HG02943 (cell line): ENCODE measurements around the gene PPP5C.
"Not testable (repeated sequence)": the region's sequence is repeated elsewhere in the genome, so short reads cannot be mapped to it uniquely, and the experiment has no call there.

Source experiments
- ATAC-seq: cut with Tn5 transposase; IDR thresholded peaks from one replicate; pipeline ENCODE4 v1.9.1; 2021; ENCODE audit warnings: mild to moderate bottlenecking, low read depth, moderate library complexity; ENCODE audit not compliant: unreplicated experiment

The PPP5C gene

DNA sequence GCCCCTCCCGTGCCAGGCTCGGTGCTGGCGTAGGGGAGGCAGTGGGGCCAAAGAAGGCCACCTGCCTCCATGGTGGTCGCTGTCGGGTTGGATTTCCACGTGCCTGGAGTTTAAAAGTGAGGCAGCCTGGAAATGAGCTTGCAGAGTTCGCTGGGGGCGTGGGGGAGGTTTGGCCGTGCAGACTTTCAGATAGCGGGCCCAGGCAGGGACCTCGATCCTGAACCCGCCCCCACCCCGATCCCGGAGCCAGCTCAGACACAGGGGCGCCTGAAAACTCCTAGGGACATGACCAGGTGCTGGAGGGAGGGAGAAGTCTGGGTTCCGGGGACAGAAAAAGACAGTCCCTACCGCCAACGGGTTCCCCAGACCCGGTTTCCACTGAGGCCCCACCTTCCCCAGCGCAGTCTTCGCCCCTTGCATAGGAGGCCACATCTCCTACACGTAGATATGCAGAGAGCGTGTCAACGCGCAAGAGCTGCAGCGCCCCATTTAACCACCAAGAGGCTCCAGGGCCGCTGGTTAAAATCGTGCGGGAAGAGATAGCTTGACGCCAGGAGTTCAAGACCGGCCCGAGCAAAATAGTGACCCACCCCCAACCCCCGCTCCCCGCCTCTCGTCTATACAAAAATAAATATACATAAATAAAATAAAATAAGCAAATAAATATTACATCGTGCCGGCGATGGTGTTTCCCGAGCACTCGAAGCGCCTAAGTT lies 58.0 kb downstream of the PPP5C start:
- no peak for ATAC-seq

DNA sequence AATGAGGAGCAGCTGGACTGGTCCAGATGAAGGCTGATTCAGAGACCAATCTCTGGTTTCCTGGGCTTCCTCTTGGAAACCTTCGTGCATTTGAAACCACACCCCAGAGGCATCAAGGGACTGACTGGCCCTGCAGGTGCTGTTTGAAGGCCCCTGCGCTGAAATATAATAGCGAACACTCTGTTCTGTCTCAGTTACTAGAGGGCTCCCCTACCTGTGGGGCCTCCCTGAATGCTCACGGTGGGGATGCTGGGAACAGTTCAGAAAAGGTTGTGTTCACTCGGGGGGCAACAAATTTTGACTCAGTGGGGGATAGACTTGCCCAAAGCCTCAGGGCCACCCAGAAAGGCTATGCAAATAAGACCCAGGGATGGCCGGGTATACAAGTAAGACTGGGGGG lies 60.1 kb downstream of the PPP5C start:
- no peak for ATAC-seq

DNA sequence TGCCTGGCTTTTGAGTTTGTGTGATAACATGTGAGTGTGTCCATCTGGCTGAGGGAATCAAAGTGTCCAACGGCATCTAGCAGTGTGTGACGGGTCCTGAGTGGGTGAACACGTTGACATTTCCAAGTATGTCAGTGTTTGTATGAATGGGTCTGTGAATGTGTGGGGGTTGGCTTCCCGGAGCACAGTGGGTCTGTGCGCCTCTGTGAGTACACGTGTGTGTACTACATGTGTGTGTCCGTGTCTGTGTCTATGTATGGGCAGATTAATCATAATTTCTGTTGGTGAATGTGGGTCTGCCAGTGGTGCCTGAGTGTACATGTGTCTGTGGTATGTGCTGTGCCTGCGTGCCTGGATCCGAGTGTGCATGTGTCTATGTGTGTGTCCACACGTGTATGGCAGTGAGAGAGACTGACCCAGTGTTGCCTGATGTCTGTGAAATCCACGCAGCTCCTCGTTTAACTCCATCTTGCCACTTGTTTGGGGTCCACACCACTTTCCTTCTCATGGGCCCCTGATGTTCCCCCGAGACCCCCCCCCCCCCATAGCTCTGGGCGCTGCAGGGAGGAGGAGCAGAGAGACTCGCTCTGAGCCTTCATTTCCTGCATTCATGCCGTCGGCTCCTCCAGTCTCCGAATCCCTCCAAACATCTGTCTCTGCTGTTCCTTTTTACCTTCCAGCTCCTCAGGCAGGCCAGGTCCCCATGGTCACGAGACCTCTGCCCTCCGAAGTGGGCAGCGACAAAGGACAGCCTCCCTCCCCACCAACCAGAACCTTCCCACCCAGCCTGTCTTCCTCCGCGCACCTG lies 61.2 kb downstream of the PPP5C start:
- no peak for ATAC-seq

DNA sequence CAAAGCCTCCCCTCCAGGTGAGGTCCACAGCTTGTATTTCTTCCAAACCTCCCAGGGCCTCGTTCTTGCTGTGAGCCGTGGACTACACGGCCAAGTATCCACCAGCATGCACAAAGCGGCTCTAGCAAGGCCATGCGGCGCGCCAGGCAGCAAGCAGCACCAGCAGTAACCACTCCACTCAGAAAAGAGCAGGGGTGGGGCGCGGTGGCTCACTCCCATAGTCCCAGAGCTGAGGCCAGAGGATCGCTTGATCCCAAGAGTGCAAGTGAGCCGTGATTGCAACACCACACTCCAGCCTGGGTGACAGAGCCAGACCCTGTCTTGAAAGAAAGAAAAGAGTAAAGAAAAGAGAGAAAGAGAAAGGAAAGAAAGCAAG lies 61.8 kb downstream of the PPP5C start:
- no peak for ATAC-seq

DNA sequence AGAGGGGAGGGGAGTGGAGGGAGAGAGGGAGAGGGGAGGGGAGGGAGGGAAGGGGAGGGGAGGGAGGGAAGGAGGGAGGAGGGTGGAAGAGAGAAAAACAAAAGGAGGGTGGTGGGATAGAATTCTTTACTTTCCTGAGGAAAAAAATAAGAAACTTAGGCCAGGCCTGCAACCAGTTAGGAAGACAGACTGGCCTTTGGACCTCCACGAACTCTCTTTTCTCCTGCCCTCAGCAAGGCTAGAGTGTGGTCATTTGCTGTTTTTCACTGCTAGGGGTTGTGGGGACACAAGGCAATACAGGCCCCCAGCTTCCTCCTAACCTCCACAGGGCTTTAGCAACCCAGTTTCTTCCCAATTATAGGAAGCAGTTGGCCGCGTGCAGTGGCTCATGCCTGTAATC lies 62.3 kb downstream of the PPP5C start:
- ATAC-seq, result no peak

DNA sequence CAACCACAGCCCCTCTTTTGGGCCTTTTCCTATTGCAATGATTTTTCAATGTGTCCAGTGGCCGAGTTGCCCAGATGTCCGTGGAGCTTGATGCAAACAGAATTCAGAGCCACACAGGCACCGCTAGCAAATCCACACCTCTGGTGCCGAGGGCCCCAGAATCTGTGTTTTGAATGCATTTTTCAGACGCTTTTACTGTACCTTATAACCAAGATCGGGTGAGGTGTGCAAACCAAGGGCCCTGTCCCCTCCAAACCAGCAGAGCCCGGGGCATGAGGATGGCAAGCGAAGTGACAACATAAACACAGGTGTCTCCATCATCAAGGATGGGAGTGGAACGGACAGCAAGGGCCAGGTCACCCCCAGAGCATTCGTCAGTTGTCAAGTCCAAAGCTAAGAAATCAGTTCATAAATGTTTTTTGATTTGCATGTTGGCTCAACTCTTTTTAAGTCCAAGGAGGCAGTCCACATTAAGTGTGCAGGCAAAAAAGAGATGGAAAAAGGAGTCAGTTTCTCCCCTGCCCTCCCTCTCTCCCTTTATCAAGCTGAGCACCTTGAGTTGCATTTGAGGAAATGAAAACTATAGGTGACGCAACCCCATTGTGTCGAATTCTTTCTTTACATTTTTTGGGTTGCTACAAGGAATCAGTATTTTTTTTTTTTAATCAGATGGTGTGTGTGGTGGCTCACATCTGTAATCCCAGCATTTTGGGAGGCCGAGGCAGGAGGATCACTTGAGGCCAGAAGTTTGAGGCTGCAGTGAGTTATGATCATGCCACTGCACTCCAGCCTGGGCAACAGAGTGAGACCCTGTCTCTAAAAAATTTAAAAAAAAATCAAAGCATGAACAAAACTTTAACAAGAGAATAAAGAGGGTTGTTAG lies 63.6 kb downstream of the PPP5C start:
- ATAC-seq, result no peak

DNA sequence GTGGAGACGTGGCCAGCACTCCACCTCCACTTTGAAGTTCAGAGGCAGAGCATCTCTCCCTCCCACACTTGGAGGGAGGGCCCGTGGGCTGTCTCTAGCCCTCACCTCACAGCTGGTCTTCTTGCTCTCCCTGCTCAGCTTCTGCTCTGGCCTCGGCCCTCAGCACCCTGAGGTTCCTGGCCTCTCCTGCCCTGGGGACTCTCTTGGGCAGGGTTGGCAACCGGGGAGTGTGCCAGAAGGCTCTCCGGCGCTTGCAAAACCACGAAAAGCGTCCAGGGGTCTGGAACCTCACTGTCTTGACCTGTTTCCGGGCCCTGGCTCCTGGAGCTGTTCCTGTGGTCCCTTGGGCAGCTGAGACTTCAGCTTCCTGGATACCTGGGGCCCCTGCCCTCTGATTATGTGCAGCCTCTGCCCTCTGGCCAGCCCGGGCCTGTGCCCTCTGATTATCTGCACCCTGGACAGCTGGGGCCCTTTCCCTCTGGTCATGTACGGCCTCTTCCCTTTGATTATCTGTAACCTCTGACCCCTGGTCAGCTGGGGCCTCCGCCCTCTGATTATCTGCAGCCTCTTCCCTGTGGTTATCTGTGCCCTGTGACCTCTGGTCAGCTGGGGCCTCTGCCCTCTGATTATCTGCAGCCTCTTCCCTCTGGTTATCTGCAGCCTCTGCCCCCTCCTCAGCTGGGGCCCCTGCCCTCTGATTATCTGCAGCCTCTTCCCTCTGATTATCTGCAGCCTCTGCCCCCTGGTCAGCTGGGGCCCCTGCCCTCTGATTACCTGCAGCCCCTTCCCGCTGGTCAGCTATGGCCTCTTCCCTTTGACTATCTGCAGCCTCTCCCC lies 64.4 kb downstream of the PPP5C start:
- no peak for ATAC-seq

DNA sequence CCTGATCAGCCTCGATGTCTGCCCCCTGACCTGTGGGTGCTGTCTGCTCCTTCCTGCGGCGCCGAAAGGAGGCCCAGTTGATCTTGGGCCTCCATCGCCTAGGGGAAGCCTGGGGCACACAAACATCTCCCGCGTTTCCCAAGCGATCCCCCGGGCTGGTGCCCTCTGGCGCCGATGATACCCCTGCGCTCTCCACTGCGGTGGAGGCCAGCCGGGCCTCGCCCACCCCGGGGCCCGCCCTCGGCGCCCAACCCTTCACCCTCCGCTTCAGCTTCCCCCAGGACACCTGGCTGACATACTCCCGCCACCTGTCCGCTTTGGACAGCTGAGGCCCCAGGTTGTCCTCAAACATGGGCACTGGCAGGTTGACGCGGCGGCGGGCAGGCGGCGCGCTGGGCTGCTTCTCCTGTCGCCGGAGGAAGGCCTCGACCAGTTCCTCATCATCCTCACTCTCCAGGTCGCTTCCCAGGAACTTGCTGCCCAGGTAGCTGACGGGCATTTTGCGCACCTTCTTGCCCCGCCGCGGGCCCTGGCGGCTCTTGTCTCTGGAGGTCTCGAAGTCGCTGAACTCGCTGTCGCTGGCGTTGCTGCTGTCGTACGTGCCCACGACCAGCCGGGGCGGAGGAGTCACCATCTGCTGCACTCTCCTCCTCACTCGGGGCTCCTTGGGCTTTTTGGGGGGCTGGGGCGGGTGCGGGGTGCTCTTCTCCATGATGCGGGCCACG lies 65.2 kb downstream of the PPP5C start:
- no peak for ATAC-seq

DNA sequence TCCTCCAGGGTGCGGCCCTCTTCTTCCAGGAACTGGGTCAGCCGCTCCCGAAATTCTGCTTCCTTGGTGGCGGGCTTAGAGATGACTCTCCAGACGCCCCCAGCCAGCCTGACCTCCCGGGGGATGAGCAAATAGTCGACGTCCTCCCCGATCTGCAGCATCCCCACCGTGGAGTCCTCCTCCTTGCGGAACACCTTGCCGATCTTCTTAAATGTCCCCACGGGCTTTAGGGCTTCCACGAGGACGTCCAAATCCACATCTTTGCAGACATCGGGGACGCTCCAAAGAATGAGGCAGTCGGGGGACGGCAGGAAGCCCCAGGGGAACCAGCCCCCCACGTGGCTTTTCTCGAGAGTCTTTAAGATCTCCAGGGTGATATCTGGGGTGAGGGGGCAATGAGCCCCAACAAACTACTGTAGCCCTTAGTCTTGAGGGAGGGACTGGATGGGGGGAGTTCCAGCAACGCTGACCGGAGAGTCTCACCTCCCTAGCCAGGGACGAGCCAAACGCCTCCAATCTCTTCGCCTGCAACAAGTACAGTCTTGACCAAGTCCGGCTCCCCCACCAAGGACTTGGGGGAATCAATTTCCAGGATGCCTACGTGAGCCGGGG lies 65.9 kb downstream of the PPP5C start:
- ATAC-seq, result no peak

DNA sequence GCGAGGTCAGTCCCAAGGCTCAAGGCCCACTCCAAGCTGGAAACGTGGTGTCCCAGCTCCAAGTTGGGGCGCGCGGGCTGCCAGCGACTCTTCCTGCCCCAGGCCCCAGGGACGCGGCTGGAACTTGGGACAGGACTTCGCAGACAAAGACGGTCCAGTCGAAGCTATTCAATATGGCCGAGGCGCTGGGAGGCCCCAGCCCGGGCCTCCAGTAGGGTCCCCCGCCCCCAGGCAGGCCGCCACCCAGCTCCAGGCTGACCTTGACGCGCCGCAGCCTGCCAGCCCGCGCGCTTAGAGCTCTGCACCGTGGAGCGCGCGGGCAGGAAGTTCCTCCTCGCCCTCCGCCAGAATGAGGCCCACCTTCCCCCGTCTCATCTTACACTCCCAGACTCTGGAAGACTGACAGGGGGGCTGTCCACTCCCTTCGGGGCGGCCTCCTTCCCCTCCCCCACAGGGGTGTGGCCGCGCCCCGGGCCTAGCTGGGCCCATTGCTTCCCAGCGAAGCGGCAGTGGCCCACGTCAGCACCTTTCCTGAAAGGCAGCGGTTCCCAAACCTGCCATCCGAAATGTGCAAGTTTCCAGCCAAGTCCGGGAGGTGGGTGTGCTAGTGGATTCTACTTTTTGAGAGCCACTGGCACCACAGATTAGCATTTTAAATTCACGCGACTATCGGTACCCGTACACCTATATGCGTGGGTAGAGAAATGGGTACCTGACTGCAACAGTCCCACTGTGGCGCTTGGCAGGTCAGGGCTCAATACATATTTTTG lies 66.6 kb downstream of the PPP5C start, which contains the start of gene CCDC8:
Gene CCDC8 (minus strand): TSS at position 303 of the 770 bp plus-strand sequence. CDS start 754 bp downstream, outside the sequence.
- ATAC-seq, result no peak

DNA sequence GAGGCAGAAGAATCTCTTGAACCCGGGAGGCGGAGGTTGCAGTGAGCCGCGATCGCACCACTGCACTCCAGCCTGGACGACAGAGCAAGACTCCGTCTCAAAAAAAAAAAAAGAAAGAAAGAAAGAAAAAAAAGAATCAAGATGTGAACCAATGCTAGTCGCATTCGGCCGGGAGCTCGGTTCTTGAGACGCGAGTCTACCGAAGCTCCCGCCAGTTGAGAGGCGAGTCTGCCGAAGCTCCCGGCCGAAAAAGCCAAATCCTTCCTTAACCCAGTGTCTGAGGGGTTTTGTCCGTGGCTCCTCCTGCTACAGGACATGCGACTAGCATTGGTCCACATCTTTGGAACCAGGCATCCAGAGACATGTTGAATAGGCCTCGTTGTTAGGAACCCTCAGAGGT lies 68.0 kb downstream of the PPP5C start:
- not testable (repeated sequence) for ATAC-seq

DNA sequence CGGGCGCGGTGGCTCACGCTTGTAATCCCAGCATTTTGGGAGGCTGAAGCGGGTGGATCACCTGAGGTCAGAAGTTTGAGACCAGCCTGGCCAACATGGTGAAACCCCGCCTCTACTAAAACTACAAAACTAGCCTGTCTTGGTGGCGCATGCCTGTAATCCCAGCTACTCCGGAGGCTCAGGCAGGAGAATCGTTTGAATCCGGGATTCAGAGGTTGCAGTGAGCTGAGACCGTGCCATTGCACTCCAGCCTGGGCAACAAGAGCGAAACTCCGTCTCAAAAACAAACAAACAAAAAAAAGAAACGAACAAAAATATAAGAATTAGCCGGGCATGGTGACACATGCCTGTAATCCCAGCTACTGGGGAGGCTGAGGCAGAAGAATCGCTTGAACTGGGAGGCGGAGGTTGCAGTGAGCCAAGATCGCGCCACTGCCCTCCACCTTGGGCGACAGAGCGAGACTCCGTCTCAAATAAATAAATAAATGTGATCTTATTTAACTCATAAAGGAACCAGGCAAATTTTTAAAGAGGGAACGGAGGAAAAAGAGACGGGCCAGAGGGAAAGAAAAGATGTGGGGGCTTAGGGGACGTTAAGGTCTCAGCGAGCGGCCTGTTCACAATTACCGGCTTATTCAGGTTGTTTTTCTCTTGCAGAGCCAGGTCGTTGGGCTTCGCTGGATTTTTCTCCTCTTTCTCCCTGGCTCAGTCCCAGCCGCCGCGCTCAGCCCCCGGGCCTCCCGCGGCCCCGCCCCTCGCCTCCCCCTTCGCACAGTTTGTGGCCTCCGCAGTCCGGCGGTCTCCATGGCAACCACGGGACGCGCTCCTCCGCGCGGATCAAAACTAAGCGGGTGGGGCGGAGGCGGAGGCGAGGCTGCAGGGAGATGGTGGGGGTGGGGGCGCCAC lies 69.2 kb downstream of the PPP5C start:
- ATAC-seq, result not testable (repeated sequence)

DNA sequence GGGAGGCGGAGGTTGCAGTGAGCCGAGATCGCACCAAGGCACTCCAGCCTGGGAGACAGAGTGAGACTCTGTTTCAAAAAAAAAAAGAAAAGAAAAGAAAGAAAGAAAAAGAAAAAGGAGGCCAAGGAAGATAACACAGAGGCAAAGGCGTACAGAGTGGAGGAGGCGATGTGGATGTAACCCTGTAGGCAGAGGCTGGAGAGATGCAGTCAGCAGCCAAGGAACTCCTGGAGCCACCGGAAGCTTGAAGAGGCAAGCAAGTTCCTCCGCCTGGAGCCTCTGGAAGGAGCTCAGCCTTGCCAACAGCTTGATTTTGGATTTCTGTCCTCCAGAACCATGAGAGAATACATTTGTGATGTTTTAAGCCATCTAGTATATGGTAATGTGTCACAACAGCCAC lies 73.2 kb downstream of the PPP5C start:
- ATAC-seq, result no peak

DNA sequence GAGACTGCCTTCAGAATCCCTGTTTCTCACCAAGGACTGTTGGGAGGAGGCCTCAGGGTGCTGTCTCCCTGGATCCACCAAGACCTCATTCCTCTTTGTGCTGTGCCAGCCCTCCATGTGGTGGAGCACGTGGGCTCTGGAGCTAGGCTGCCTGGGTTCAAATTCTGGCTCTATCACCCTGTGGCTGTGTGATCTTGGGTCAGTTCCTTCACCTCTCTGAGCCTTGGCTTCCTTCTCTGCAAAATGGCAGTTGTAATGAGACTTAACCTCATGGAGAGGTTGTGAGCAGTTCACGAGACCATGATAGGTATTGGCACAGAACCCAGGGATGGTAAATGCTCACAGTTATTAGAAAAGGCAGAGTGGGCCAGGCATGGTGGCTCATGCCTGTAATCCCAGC lies 75.5 kb downstream of the PPP5C start:
- no peak for ATAC-seq

DNA sequence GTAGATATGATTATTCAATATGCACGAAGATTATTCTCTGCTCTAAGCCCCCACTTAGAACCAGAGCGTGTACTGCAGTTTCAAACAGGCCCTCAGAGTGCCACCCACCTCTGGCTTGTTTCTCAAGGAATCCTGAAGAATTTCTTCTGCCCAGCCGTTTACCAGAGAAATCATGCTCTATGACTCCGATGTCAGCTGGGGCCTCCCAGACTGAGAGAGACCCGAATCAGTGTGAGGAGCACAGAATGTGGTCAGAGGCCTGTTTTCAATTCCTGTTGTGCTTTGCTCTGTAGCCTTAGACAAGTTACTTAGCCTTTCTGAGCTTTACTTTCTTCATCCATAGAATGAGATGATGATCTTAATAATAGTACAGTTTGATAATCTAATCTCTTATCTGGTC lies 76.3 kb downstream of the PPP5C start:
- no peak for ATAC-seq

DNA sequence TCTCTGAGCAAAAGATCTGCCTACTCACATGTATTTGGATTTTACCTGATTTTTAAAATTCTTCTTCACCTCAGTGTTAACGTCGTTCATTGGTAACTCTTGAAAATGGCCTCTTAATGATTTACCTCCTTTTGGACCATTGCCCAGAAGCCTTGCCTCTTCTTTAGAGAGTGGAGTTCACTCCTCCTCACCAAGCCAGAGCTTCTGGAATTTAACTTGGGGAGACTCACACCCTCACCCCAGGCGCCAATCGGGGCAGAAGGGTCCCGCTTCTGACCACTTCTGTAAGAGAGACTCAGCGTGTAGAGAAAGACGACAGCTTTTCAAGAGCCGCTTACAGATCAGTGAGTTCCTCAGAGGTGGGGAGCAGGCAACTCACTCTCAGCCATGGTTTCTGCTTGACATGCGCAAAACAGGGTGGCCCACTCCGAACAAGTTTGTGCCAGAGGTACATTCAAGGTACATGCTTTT lies 79.2 kb downstream of the PPP5C start:
- no peak for ATAC-seq

DNA sequence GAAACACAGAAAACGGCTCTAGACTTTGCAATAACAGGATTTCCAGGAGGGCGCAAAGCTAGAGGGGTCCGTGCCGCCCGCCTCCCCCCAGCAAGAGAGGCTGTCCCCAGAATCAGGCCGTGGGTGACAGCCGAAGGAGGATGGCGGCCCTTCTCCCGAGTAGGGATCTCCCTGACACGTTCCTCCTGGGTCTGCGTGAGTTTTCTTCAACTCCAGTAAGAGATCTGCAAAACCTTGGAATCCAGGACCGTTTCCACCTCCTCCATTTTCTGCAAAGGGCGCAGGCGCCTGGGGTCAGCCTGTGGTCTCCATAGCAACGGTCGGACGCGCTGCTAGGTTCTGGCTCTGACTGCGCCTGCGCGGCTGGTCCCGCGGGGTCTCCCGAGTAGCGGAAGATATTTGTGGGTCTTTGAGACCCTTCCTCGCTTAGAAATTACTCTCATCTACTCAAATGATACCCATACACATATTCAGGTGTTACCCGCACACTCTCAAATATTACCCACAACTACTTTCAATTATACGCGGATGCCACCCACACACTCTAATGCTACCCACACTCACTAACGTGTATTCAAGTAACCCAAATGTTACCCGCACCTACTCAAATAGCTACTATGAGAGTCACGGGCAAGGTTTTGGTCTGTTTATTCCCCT lies 79.7 kb downstream of the PPP5C start:
- ATAC-seq, result no peak
